ENCODE results near the gene MTM1.

- TF ChIP-seq EGR1 (IDR thresholded peaks at IDR 0.05), result no peak
- TF ChIP-seq TAF1 (IDR thresholded peaks at IDR 0.05; ENCODE audit: low read depth), result no peak
- no peak for TF ChIP-seq CEBPB (IDR thresholded peaks at IDR 0.05)
- TF ChIP-seq REST (IDR thresholded peaks at IDR 0.05; ENCODE audit: low read depth), result no peak
- no peak for TF ChIP-seq RAD21 (IDR thresholded peaks at IDR 0.05; ENCODE audit: low read depth)
- TF ChIP-seq EP300 (IDR thresholded peaks at IDR 0.05; ENCODE audit: borderline replicate concordance), result no peak
- no peak for TF ChIP-seq CREB1 (IDR thresholded peaks at IDR 0.05; ENCODE audit: low read depth)
- TF ChIP-seq YY1 (IDR thresholded peaks at IDR 0.05; ENCODE audit: low read depth), result no peak
- TF ChIP-seq TEAD4 (IDR thresholded peaks at IDR 0.05), result no peak
- no peak for TF ChIP-seq ZBTB7A (IDR thresholded peaks at IDR 0.05; ENCODE audit: low read depth)
- no peak for TF ChIP-seq MAX (IDR thresholded peaks at IDR 0.05)
- no peak for TF ChIP-seq TCF12 (IDR thresholded peaks at IDR 0.05; ENCODE audit: low read depth)
These were observed 127.9 kb downstream of the MTM1 start for GRCh38 chrX:150696331-150696730.

Data from Ishikawa (cell line).